B cell (primary cell): ENCODE results near the gene UTY. TPM values are rescaled to one million over a fixed set of nuclear protein-coding genes. Genes with fewer than 3 reads are reported as not detected.

Source experiments
- ATAC-seq: fragments of 200-7000 bp; cut with Tn5 transposase; one replicate; pipeline ENCODE4 v1.10.0; 2021; ENCODE audit warnings: low read depth, mild to moderate bottlenecking, moderate number of reproducible peaks, moderate library complexity
- CTCF ChIA-PET: fragments of 350-600 bp; sonication (Branson Sonifier 250); formaldehyde crosslinking; loops from one replicate; lab custom pipeline; 2021; ENCODE audit warnings: antibody characterized with exemption, inconsistent platforms; lab: Charles Lee
- POLR2A ChIA-PET: fragments of 350-600 bp; sonication (Branson Sonifier 250); formaldehyde crosslinking; loops from one replicate; lab custom pipeline; 2021; ENCODE audit warnings: antibody characterized with exemption; lab: Charles Lee
- DNase-seq: peaks from one replicate; pipeline ENCODE4 v3.0.0; 2013
- H2AFZ ChIP-seq: 2 replicates; pipeline ENCODE4 v1.6.1; 2012; ENCODE audit warnings: mild to moderate bottlenecking, low read depth, low read length; ENCODE audit not compliant: insufficient read depth, poor library complexity, severe bottlenecking
- H3K27ac ChIP-seq, 2 donors: 1 replicate in 1 of 2; 2 replicates in 1 of 2; pipeline ENCODE4 v1.5.1; 2012 to 2013; ENCODE audit warnings: low read length in 2 of 2, mild to moderate bottlenecking in 2 of 2, moderate library complexity in 1 of 2
- H3K27me3 ChIP-seq, 4 experiments: fragments of 200-600 bp in 1 of 4; sonication (generic) in 1 of 4; replicated peaks in 1 of 4; 1 replicate in 2 of 4; 2 replicates in 2 of 4; pipeline versions ENCODE4 v1.6.1 to v1.7.0; 2013 to 2016; ENCODE audit warnings: low read length in 3 of 4, mild to moderate bottlenecking in 2 of 4, mixed read lengths in 1 of 4, moderate library complexity in 1 of 4; ENCODE audit not compliant: insufficient read depth in 4 of 4, control insufficient read depth in 3 of 4; ENCODE audit errors: control extremely low read depth in 1 of 4
- H3K36me3 ChIP-seq, 2 experiments: replicated peaks in 1 of 2; 1 replicate in 1 of 2; 2 replicates in 1 of 2; pipeline versions ENCODE4 v1.6.1 to v1.7.1; 2013; ENCODE audit warnings: low read length in 1 of 2; ENCODE audit not compliant: insufficient read depth in 2 of 2, control insufficient read depth in 1 of 2; ENCODE audit errors: control extremely low read depth in 1 of 2, extremely low read depth in 1 of 2
- H3K4me1 ChIP-seq, 2 donors: fragments of 200-600 bp in 1 of 2; sonication (generic) in 1 of 2; 1 replicate in 1 of 2; 2 replicates in 1 of 2; pipeline versions ENCODE4 v1.5.1 to v1.6.1; 2013 to 2017; ENCODE audit warnings: low read length in 2 of 2; ENCODE audit not compliant: control insufficient read depth in 2 of 2, insufficient read depth in 2 of 2
- H3K4me2 ChIP-seq: replicated peaks from 2 replicates; pipeline ENCODE3; 2012; ENCODE audit warnings: mild to moderate bottlenecking, low read depth, low read length; ENCODE audit not compliant: poor library complexity, severe bottlenecking
- H3K4me3 ChIP-seq, 5 experiments: fragments of 200-600 bp in 1 of 5; sonication (generic) in 1 of 5; 1 replicate in 3 of 5; 2 replicates in 2 of 5; pipeline versions ENCODE4 v1.5.1 to v1.7.0; 2011 to 2016; ENCODE audit warnings: low read length in 4 of 5, mild to moderate bottlenecking in 4 of 5, low read depth in 2 of 5, control low read depth in 1 of 5, moderate library complexity in 1 of 5; ENCODE audit not compliant: insufficient read depth in 1 of 5; ENCODE audit errors: control extremely low read depth in 1 of 5, extremely low read depth in 1 of 5
- H3K79me2 ChIP-seq: fragments of 200-600 bp; sonication (generic); one replicate; pipeline ENCODE4 v1.6.0; 2016; ENCODE audit warnings: low read length; ENCODE audit not compliant: control insufficient read depth, insufficient read depth
- H3K9ac ChIP-seq: fragments of 200-600 bp; sonication (generic); 2 replicates; pipeline ENCODE4 v1.6.1; 2017; ENCODE audit warnings: mild to moderate bottlenecking, low read length, moderate library complexity
- H3K9me3 ChIP-seq, 3 donors: one replicate each; pipeline versions ENCODE4 v1.6.1 to v1.7.1; 2013; ENCODE audit warnings: low read length in 2 of 3; ENCODE audit not compliant: control insufficient read depth in 2 of 3, insufficient read depth in 1 of 3; ENCODE audit errors: control extremely low read depth in 1 of 3
- H4K20me1 ChIP-seq: 2 replicates; pipeline ENCODE4 v1.6.0; 2012; ENCODE audit warnings: mild to moderate bottlenecking, low read length; ENCODE audit not compliant: insufficient read depth, control insufficient read depth, poor library complexity, severe bottlenecking
- H3K27ac Mint-ChIP-seq: one replicate; pipeline ENCODE4 v1.8.0; 2021; ENCODE audit warnings: mixed read lengths
- H3K27me3 Mint-ChIP-seq: one replicate; pipeline ENCODE4 v1.8.0; 2021; ENCODE audit warnings: mixed read lengths
- H3K4me1 Mint-ChIP-seq: one replicate; pipeline ENCODE4 v1.8.0; 2021; ENCODE audit warnings: mixed read lengths
- H3K4me3 Mint-ChIP-seq: one replicate; pipeline ENCODE4 v1.8.0; 2021; ENCODE audit warnings: mixed read lengths
- H3K9me3 Mint-ChIP-seq: one replicate; pipeline ENCODE4 v1.8.0; 2022; ENCODE audit warnings: mixed read lengths; ENCODE audit not compliant: insufficient read depth
- EZH2 ChIP-seq: IDR thresholded peaks from 2 replicates; pipeline ENCODE4 v1.6.1; 2012; ENCODE audit warnings: borderline replicate concordance, low read depth, mild to moderate bottlenecking, moderate library complexity, low read length; ENCODE audit not compliant: insufficient read depth, poor library complexity, severe bottlenecking
- WGBS: methylation state at CpG from one replicate; pipeline ENCODE4 v1.1.5; 2013; ENCODE audit warnings: missing lambda C conversion rate; ENCODE audit not compliant: insufficient coverage; 5-methylcytosine and 5-hydroxymethylcytosine counted together
- intact Hi-C: fragments of 100-400 bp; cut with micrococcal nuclease; formaldehyde crosslinking; loops from one replicate; pipeline ENCODE4 v1.10.0; 2022
- polyA plus RNA-seq: library from polyadenylated mRNA; depleted of rRNA; stranded (reverse); fragments of >200 nt; gene quantifications from 2 replicates; pipeline ENCODE4 v1.2.3, GENCODE V29; 2012
- total RNA-seq, 2 donors: library from RNA; stranded (reverse); fragments of 120-200 nt in 1 of 2; gene quantifications; 1 replicate in 1 of 2; 2 replicates in 1 of 2; pipeline versions ENCODE4 v1.2.3 to v1.2.4, GENCODE V29; 2013 to 2022
- TF ChIP-seq, protein P1 (sequence below): fragments of 200-600 bp; IDR thresholded peaks from one replicate; pipeline ENCODE4 v1.8.0; 2022; ENCODE audit warnings: antibody characterized with exemption, mild to moderate bottlenecking

The UTY gene
- total and polyA plus RNA-seq, 2 donors (not counting 1 experiment from before 2014, with no cell fraction given): 112 TPM; not detected in 1

- POLR2A ChIA-PET: no interaction called here
- intact Hi-C loops: no loop called here
- H3K4me2 ChIP-seq: no peak overlapping the region
- no peak for ATAC-seq
- no peak overlapping the region for H3K4me3 Mint-ChIP-seq
- DNase-seq: no peak
- H3K27me3 ChIP-seq: no peaks in the 10 kb centered on the region
- no CpG with 5 or more reads among the region's 3 CpGs for WGBS
- no peak overlapping the region for H2AFZ ChIP-seq
- peaks cover 0 to 44% of the 10 kb centered on the region in 2 experiments for H3K36me3 ChIP-seq
- H4K20me1 ChIP-seq: no peaks in the 10 kb centered on the region
- no peaks in the 10 kb centered on the region for H3K9me3 Mint-ChIP-seq
- no peak overlapping the region for H3K4me3 ChIP-seq
- no peak overlapping the region for H3K27ac ChIP-seq
- no peak overlapping the region for H3K9ac ChIP-seq
- TF ChIP-seq EZH2: no peak
- TF ChIP-seq, protein P1, sequence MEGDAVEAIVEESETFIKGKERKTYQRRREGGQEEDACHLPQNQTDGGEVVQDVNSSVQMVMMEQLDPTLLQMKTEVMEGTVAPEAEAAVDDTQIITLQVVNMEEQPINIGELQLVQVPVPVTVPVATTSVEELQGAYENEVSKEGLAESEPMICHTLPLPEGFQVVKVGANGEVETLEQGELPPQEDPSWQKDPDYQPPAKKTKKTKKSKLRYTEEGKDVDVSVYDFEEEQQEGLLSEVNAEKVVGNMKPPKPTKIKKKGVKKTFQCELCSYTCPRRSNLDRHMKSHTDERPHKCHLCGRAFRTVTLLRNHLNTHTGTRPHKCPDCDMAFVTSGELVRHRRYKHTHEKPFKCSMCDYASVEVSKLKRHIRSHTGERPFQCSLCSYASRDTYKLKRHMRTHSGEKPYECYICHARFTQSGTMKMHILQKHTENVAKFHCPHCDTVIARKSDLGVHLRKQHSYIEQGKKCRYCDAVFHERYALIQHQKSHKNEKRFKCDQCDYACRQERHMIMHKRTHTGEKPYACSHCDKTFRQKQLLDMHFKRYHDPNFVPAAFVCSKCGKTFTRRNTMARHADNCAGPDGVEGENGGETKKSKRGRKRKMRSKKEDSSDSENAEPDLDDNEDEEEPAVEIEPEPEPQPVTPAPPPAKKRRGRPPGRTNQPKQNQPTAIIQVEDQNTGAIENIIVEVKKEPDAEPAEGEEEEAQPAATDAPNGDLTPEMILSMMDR: no peak
- H3K4me1 ChIP-seq: no peaks in the 10 kb centered on the region
- H3K27me3 Mint-ChIP-seq: no peaks in the 10 kb centered on the region
- H3K27ac Mint-ChIP-seq: no peak overlapping the region
- H3K79me2 ChIP-seq: no peaks in the 10 kb centered on the region
- CTCF ChIA-PET: no interaction called here
- H3K4me1 Mint-ChIP-seq: no peaks in the 10 kb centered on the region
- no peaks in the 10 kb centered on the region for H3K9me3 ChIP-seq
These were observed 180.4 kb downstream of the UTY start for GRCh38 chrY:13299411-13299810.

GRCh38 chrY:13296176-13296890 is 183.5 kb downstream of the UTY start:
- ChIA-PET CTCF (no interaction called here), POLR2A (no interaction called here)
- Histone ChIP-seq H3K79me2 (no peaks in the 10 kb centered on the region), H2AFZ (no peak overlapping the region), H4K20me1 (no peaks in the 10 kb centered on the region), H3K9ac (no peak overlapping the region), H3K36me3 (peaks cover 0 to 45% of the 10 kb centered on the region in 2 experiments), H3K4me1 (no peaks in the 10 kb centered on the region), H3K4me2 (no peak overlapping the region), H3K27ac (no peak overlapping the region), H3K4me3 (no peak overlapping the region), H3K27me3 (no peaks in the 10 kb centered on the region), H3K9me3 (no peaks in the 10 kb centered on the region)
- DNase-seq (no peak), ATAC-seq (no peak)
- Mint-ChIP-seq H3K4me1 (no peaks in the 10 kb centered on the region), H3K27me3 (no peaks in the 10 kb centered on the region), H3K27ac (no peak overlapping the region), H3K9me3 (no peaks in the 10 kb centered on the region), H3K4me3 (no peak overlapping the region)
- 100% methylated on average over 2 of the region's 4 CpGs for WGBS
- TF ChIP-seq, protein P1: no peak
- no peak for TF ChIP-seq EZH2
- intact Hi-C loops: no loop called here
